ENCODE data around the gene ADGRF3. TPM values are rescaled to one million over a fixed set of nuclear protein-coding genes. Genes with fewer than 3 reads are reported as not detected.
"Not testable (repeated sequence)": the region's sequence is repeated elsewhere in the genome, so short reads cannot be mapped to it uniquely, and the experiment has no call there.

ADGRF3 gene
- total RNA-seq, 2 donors from 2014 or later, result 0.97 to 1.3 TPM

GRCh38 chr2:26276484-26277227, 69.9 kb downstream of the ADGRF3 start:
- no peak overlapping the region for H3K27ac Mint-ChIP-seq
- ATAC-seq (no peak), DNase-seq (no peak)
- no peaks in the 10 kb centered on the region for H3K27me3 Mint-ChIP-seq
- H3K36me3 Mint-ChIP-seq (ENCODE audit: low read depth), result peaks cover 3% of the 10 kb centered on the region
- peaks cover 2% of the 10 kb centered on the region for H3K4me1 Mint-ChIP-seq
- H3K9me3 ChIP-seq (ENCODE audit: control insufficient read depth, low read length, poor library complexity, severe bottlenecking), result no peaks in the 10 kb centered on the region
- H3K4me3 Mint-ChIP-seq, result no peak overlapping the region

- no peaks in the 10 kb centered on the region for H3K9me3 ChIP-seq (ENCODE audit: control insufficient read depth, low read length, poor library complexity, severe bottlenecking)
- Mint-ChIP-seq H3K27ac (no peak overlapping the region), H3K4me1 (peaks cover 9% of the 10 kb centered on the region), H3K36me3 (ENCODE audit: low read depth) (peaks cover 2% of the 10 kb centered on the region), H3K4me3 (no peak overlapping the region), H3K27me3 (no peaks in the 10 kb centered on the region)
- no peak for ATAC-seq
- no peak for DNase-seq
Measured at GRCh38 chr2:26274058-26274613, 72.5 kb downstream of the ADGRF3 start.

GRCh38 chr2:26273501-26273900, 73.1 kb downstream of the ADGRF3 start:
- Mint-ChIP-seq H3K27me3 (no peaks in the 10 kb centered on the region), H3K4me1 (peaks cover 9% of the 10 kb centered on the region), H3K36me3 (ENCODE audit: low read depth) (peaks cover 2% of the 10 kb centered on the region), H3K4me3 (no peak overlapping the region), H3K27ac (no peak overlapping the region)
- no peaks in the 10 kb centered on the region for H3K9me3 ChIP-seq (ENCODE audit: control insufficient read depth, low read length, poor library complexity, severe bottlenecking)
- no peak for ATAC-seq
- no peak for DNase-seq

GRCh38 chr2:26270373-26270772, 76.2 kb downstream of the ADGRF3 start:
- ATAC-seq, result no peak
- peaks cover 4% of the 10 kb centered on the region for H3K36me3 Mint-ChIP-seq (ENCODE audit: low read depth)
- H3K4me3 Mint-ChIP-seq, result no peak overlapping the region
- DNase-seq, result no peak
- peaks cover 9% of the 10 kb centered on the region for H3K4me1 Mint-ChIP-seq
- no peaks in the 10 kb centered on the region for H3K27me3 Mint-ChIP-seq
- no peaks in the 10 kb centered on the region for H3K9me3 ChIP-seq (ENCODE audit: control insufficient read depth, low read length, poor library complexity, severe bottlenecking)
- H3K27ac Mint-ChIP-seq, result peak overlapping the region; percentile 86

GRCh38 chr2:26269571-26270158, 76.9 kb downstream of the ADGRF3 start:
- ATAC-seq, result no peak
- no peak for DNase-seq
- H3K36me3 Mint-ChIP-seq (ENCODE audit: low read depth), result peaks cover 4% of the 10 kb centered on the region
- no peaks in the 10 kb centered on the region for H3K27me3 Mint-ChIP-seq
- peaks cover 9% of the 10 kb centered on the region for H3K4me1 Mint-ChIP-seq
- H3K27ac Mint-ChIP-seq, result peak overlapping the region; percentile 86
- no peak overlapping the region for H3K4me3 Mint-ChIP-seq
- H3K9me3 ChIP-seq (ENCODE audit: control insufficient read depth, low read length, poor library complexity, severe bottlenecking), result no peaks in the 10 kb centered on the region

- H3K36me3 Mint-ChIP-seq (ENCODE audit: low read depth); H3K9me3 ChIP-seq (ENCODE audit: control insufficient read depth, low read length, poor library complexity, severe bottlenecking); H3K4me3 Mint-ChIP-seq; H3K27me3 Mint-ChIP-seq; ATAC-seq; H3K27ac Mint-ChIP-seq; DNase-seq: not testable (repeated sequence)
- peaks cover 11% of the 10 kb centered on the region for H3K4me1 Mint-ChIP-seq
Measured at GRCh38 chr2:26268670-26269385, 77.8 kb downstream of the ADGRF3 start.

GRCh38 chr2:26268213-26268612, 78.4 kb downstream of the ADGRF3 start:
- H3K27ac Mint-ChIP-seq, result no peak overlapping the region
- H3K4me1 Mint-ChIP-seq, result peaks cover 12% of the 10 kb centered on the region

GRCh38 chr2:26258836-26259235, 87.8 kb downstream of the ADGRF3 start:
- H3K4me1 Mint-ChIP-seq; H3K27me3 Mint-ChIP-seq; H3K9me3 ChIP-seq (ENCODE audit: control insufficient read depth, low read length, poor library complexity, severe bottlenecking); H3K27ac Mint-ChIP-seq; ATAC-seq; DNase-seq; H3K4me3 Mint-ChIP-seq; H3K36me3 Mint-ChIP-seq (ENCODE audit: low read depth): not testable (repeated sequence)

More at GRCh38 chr2:26268213-26268612, 78.4 kb downstream of the ADGRF3 start:
- peaks cover 4% of the 10 kb centered on the region for H3K36me3 Mint-ChIP-seq (ENCODE audit: low read depth)
- ATAC-seq, result no peak
- no peak overlapping the region for H3K4me3 Mint-ChIP-seq
- H3K27me3 Mint-ChIP-seq, result no peaks in the 10 kb centered on the region
- H3K9me3 ChIP-seq (ENCODE audit: control insufficient read depth, low read length, poor library complexity, severe bottlenecking), result no peaks in the 10 kb centered on the region
- no peak for DNase-seq

Other genes starting within 250 kb of the ADGRF3 start
- gene GAREM2, start 173.7 kb downstream of the ADGRF3 start, total RNA-seq, result 1 to 10 TPM; 3.6 to 6.5 TPM
- gene HADHA, start 102.2 kb downstream of the ADGRF3 start, total RNA-seq, result 10 to 100 TPM; 77.7 to 78.5 TPM
- gene HADHB, start 101.8 kb downstream of the ADGRF3 start, total RNA-seq, result 10 to 100 TPM; 45.9 to 46.3 TPM
- gene SELENOI, start 646 bp downstream of the ADGRF3 start, total RNA-seq, result 10 to 100 TPM; 27.9 to 36.6 TPM
- gene DRC1, start 55.1 kb upstream of the ADGRF3 start, total RNA-seq, result not detected
- under 1 TPM; 0.50 to 0.87 TPM for gene OTOF, start 131.3 kb upstream of the ADGRF3 start, total RNA-seq

All from T-helper 17 cell (primary cell).